Fibroblast of gingiva (primary cell): ENCODE data around the gene ZNF423.

ENCODE experiments used
- DNase-seq: peaks from one replicate; pipeline ENCODE4 v3.0.0-alpha.2; 2011; ENCODE audit warnings: low read depth

ZNF423 gene

DNA sequence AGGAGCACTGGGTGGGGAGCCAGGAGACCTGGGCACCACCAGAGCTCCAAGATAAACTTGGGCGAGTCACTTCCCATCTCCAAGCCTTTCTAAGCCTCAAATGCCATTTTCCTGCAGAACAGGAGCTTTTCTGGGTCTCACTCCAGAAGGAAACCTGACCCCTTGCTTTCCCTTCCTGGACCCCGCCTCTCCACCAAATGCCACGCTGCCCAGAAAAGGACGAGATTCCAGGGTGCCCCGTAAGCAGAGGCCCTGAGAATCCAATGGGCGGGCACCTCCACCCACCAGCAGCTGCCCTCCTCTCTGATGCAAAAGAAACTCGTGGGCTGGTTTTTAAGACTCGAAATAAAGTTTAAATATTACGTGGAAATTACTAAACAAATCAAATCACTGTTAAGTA is 31.3 kb downstream of the ZNF423 start:
- no peak for DNase-seq

GRCh38 chr16:49822649-49823370 is 33.1 kb downstream of the ZNF423 start:
- DNase-seq: no peak

DNA sequence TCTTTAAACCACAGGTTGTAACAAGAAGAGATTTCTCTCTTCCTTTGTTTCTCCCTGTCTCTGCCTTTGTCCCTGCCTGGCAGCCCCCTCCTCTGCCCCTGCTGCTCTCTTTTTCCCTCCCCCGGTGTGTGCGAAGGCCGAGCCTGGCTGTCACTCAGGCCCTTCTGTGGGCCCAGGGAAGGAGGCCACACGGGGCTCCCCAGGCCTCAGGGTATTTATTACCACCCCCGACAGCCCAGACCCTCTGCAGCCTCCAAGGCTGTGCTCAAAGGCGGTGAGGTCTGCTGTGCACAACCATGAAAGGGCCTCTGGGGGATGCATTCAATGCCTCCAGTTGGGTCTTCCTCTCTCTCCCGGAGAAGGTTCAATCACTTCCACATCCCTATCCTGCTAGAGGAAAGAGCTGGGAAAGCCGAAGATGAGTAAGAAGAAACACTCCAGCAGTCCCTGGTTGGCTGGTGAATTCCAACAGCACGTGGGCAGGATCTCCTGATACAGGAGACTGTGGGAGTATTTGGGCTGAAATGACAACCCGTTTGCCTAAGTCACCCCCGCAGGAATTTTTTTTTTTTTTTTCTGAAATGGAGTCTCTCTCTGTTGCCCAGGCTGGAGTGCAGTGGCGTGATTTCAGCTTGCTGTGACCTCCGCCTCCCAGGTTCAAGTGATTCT is 34.2 kb downstream of the ZNF423 start:
- no peak for DNase-seq

- DNase-seq: no peak
Observed at GRCh38 chr16:49821156-49821555, 34.8 kb downstream of the ZNF423 start.

DNA sequence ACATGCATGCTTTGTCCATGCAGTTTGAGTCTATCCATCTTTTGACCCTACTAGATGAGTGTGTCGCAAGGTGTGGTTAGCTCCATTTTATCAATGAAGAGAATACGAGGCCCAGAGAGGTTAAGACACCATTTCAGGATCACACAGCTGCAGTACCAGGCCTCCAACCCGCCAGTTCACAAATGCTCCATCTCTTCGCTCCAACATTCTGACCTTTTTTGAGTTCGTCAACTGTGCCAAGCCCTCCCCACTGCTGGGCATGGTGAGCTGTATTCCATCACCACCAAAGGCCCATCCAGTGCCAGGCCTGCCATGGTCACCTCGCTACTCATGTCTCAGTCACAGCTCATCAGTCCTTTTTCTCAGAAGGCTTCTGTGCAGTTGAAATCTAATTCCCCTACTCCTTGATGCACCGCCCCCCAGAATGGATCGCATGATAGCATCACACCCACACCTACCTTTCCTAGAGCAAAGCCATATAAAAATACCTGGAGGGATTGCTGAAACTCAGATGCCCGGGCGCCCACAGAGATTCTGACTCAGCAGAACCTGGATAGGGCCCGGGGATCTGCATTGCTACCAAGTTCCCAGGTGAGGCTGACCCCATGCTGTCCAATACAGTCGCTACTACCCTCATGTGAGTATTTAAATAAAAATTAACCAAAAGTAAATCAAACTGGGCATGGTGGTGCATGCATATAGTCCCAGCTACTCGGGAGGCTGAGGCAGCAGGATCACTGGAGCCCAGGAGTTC is 38.0 kb downstream of the ZNF423 start:
- no peak for DNase-seq

- no peak for DNase-seq
Observed at GRCh38 chr16:49816875-49817274, 39.0 kb downstream of the ZNF423 start.

- DNase-seq: no peak
Observed at GRCh38 chr16:49811644-49812334, 44.1 kb downstream of the ZNF423 start.

- DNase-seq: no peak
Observed at GRCh38 chr16:49810831-49811230, 45.1 kb downstream of the ZNF423 start.

DNA sequence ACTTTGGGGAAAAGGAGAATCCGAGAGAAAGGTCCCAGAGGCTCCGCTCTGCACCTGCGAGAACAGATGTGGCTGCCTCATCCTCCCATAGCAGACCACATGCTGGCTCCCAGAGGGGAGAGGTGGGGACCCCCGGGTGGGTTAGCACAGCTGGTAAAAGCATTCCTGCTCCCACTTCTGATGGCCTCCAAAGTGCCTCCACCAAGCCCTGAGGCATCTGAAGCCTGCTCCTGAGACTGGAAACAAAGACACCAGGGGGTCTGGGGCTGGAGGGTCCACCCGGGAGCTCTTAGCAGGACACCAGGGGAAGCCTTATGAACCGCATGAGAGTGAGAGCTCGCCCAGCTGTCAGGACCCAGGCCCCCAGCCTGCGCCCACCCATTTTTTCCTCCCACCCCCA is 46.4 kb downstream of the ZNF423 start:
- DNase-seq: no peak

DNA sequence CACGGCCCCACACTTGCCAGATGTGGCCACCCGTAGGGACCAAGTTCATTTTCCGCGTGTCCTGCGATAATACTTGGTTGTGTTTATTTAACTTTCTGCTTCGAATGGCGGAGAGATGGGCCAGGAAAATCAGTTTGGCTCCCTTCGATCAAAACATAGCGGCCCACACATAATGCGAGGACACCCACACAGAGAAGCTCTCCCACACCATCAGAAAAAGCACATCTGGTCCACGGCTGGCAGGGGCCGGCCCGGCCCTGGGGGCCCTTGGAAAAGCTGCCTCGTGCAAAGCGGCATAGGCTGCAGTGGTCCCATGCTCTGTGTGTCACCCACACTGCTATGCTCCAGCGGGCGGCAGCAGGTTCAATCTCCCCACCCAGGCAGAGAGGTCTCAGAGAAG is 46.9 kb downstream of the ZNF423 start:
- no peak for DNase-seq

DNA sequence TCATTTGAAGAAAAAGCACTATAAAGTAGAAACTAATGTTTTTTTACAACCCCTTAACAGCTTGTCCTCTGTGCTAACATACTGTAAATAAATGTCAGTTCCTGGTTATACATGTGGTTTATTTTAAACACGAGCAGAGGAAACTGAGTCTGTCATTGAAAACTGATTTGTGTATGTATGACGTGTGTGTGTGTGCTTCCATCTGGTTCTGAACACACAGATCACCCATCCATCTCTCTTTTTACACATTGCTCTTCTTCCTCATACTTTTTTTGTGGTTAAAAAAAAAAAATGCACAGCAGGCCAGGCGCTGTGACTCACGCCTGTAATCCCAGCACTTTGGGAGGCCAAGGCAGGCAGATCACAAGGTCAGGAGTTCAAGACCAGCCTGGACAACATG is 49.5 kb downstream of the ZNF423 start:
- DNase-seq: no peak

DNA sequence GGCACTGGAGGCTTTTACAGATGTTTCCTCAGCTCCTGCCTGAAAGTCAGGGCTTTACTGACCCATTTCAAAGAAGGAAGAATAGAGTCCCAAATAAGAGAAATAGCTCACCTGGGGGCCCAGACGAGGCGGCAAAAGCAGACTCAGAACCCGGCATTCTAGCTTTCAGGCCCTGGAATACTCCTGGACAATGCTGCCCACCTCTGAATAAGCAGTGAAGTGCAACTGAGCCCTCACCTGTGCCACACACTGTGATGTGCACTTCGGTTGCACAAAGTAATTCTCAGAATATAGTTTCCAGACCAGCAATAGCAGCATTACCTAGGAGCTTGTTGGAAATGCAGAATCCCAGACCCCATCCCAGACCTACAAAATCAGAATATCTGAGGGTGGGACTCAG is 54.6 kb downstream of the ZNF423 start:
- no peak for DNase-seq

DNA sequence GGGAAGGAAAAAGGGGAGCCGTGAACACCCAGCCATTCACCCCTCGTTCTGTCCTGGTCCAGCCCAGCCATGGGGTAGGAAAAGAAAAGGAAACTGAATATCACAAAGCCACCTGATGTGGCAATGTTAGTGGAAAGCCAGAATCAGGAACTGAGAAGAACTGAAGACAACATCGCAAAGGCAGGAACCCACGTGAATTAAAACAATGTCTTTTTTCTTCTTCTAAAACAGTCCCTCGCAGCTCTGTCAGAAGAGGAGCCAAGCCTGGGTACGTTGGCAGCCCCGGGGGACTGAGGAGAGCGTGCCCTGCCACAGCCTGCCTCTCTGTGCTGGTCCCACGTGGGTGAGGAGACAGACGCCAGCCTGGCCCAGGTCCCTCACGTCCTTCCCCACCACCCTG is 55.0 kb downstream of the ZNF423 start:
- DNase-seq: no peak

GRCh38 chr16:49800441-49800840 is 55.5 kb downstream of the ZNF423 start:
- DNase-seq: no peak

- DNase-seq: no peak
Observed at GRCh38 chr16:49799172-49799571, 56.7 kb downstream of the ZNF423 start.

- no peak for DNase-seq
Observed at GRCh38 chr16:49795513-49795912, 60.4 kb downstream of the ZNF423 start.

DNA sequence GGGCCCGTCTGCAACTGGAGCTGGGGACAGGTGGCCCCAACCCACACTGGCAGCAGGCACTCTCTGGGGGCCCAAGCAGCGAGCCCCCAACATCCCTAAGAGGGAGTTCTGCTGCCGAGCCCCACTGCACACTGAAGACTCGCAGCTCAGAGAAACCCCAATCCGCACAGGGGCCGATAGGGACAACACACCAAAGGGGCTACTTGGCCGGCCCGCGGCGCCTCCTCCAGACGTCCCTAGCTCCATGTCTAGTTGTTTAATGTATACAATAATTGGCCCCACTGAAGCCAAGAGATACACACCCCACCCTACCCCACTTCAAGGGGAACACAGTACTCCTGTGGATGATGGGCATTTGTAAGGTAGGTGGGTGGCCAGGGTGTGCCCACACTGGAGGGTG is 62.7 kb downstream of the ZNF423 start:
- DNase-seq: no peak

DNA sequence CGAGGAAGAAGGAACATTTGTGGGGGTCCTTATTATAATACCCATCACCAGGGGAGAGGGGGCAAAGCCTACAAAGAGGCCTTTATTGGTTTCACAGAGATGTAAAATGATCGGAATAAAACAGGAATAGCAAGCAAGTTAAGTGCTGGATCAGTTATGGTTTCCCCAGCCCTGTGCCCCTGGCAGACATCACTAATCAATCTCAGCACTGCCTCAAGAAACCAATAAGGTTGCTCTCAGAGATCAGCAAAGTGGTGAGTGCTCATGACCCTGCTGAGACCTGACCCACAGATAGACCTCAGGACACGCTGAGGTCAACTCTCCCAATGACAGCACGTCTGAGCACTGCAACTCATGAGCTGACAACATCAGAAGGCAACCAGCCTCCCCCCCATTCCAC is 66.3 kb downstream of the ZNF423 start:
- DNase-seq: no peak

- DNase-seq: no peak
Observed at GRCh38 chr16:49788986-49789385, 66.9 kb downstream of the ZNF423 start.

- no peak for DNase-seq
Observed at GRCh38 chr16:49788572-49788971, 67.3 kb downstream of the ZNF423 start.

- DNase-seq: no peak
Observed at GRCh38 chr16:49786926-49787557, 68.9 kb downstream of the ZNF423 start.

DNA sequence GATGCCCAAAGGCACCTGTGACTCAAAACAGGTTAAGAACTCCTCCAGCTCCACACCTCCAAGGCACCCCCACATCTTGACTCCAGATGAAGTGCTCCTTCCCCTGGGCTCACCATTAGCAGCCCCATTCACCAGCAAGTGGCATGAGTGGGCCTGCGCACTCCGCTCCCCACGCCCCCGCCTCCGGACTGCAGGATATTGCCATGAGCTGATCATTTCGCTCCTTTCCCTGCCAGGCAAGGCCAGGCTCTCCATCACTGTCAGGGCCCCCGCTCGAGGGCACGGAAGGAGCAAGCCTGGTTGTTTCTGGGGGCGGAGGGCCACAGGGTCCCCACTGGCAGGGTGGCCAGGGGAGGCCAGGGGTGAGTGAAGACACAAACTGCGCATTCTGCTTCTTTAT is 69.9 kb downstream of the ZNF423 start:
- no peak for DNase-seq
